IMR-90 (cell line): ENCODE results near the gene DPP6. TPM values are rescaled to one million over a fixed set of nuclear protein-coding genes. Genes with fewer than 3 reads are reported as not detected.

Experiments
- ATAC-seq: fragments of 200-7000 bp; cut with Tn5 transposase; 2 replicates; pipeline ENCODE4 v1.9.1; 2020; ENCODE audit warnings: low read depth, mild to moderate bottlenecking, moderate library complexity
- BruUV-seq: library from RNA; stranded (reverse); fragments of 400-500 nt; replicated peaks from 2 replicates; lab custom pipeline; 2021; lab: Mats Ljungman, UMichigan
- CTCF ChIA-PET: fragments of 300-600 bp; formaldehyde crosslinking; extraction: SDS; loops from one replicate; lab custom pipeline; 2021; ENCODE audit warnings: antibody characterized with exemption; lab: Yijun Ruan, JAX
- POLR2A ChIA-PET: fragments of 300-600 bp; sonication (Branson Sonifier 250); formaldehyde crosslinking; loops from one replicate; lab custom pipeline; 2022; ENCODE audit warnings: antibody characterized with exemption; ENCODE audit not compliant: unreplicated experiment; lab: Charles Lee
- DNase-seq: peaks from one replicate; pipeline ENCODE4 v3.0.0; 2013
- H2AFZ ChIP-seq: replicated peaks from 2 replicates; pipeline ENCODE3; 2013; ENCODE audit warnings: low read length, mild to moderate bottlenecking; ENCODE audit not compliant: poor library complexity
- H2AK5ac ChIP-seq: 2 replicates; pipeline ENCODE4 v1.6.1; 2013; ENCODE audit warnings: low read depth, low read length, inconsistent platforms
- H2AK9ac ChIP-seq: replicated peaks from 2 replicates; pipeline ENCODE3; 2013; ENCODE audit warnings: mild to moderate bottlenecking, low read depth, low read length, moderate library complexity; ENCODE audit not compliant: poor library complexity
- H2BK120ac ChIP-seq: 2 replicates; pipeline ENCODE4 v1.6.1; 2013; ENCODE audit warnings: low read depth, low read length, inconsistent platforms
- H2BK15ac ChIP-seq: 3 replicates; pipeline ENCODE4 v1.6.1; 2013; ENCODE audit warnings: low read depth, low read length, inconsistent platforms
- H2BK20ac ChIP-seq: 2 replicates; pipeline ENCODE4 v1.6.1; 2013; ENCODE audit warnings: low read depth, mild to moderate bottlenecking, inconsistent platforms, low read length, moderate library complexity
- H2BK5ac ChIP-seq: 2 replicates; pipeline ENCODE4 v1.6.1; 2013; ENCODE audit warnings: mild to moderate bottlenecking, low read depth, low read length, inconsistent platforms; ENCODE audit not compliant: poor library complexity, severe bottlenecking
- H3K14ac ChIP-seq: replicated peaks from 2 replicates; pipeline ENCODE4 v1.6.1; 2013; ENCODE audit warnings: low read depth, low read length, inconsistent platforms
- H3K18ac ChIP-seq: 2 replicates; pipeline ENCODE4 v1.6.1; 2013; ENCODE audit warnings: low read depth, low read length, control low read depth
- H3K23ac ChIP-seq: 2 replicates; pipeline ENCODE4 v1.6.1; 2013; ENCODE audit warnings: low read depth, low read length, inconsistent platforms
- H3K27ac ChIP-seq: 2 replicates; pipeline ENCODE4 v1.5.1; 2013; ENCODE audit warnings: mild to moderate bottlenecking, control low read depth, low read length; ENCODE audit not compliant: insufficient read depth
- H3K27me3 ChIP-seq: 2 replicates; pipeline ENCODE4 v1.6.1; 2013; ENCODE audit warnings: low read length; ENCODE audit not compliant: control insufficient read depth, insufficient read depth
- H3K36me3 ChIP-seq: 2 replicates; pipeline ENCODE4 v1.6.1; 2013; ENCODE audit warnings: low read length, mixed read lengths; ENCODE audit not compliant: control insufficient read depth, insufficient read depth
- H3K4ac ChIP-seq: 2 replicates; pipeline ENCODE4 v1.6.1; 2013; ENCODE audit warnings: low read depth, low read length, inconsistent platforms
- H3K4me1 ChIP-seq: 2 replicates; pipeline ENCODE4 v1.6.1; 2013; ENCODE audit warnings: low read length, mixed read lengths; ENCODE audit not compliant: control insufficient read depth, insufficient read depth
- H3K4me2 ChIP-seq: 2 replicates; pipeline ENCODE4 v1.6.1; 2013; ENCODE audit warnings: low read depth, mild to moderate bottlenecking, control low read depth, low read length, moderate library complexity
- H3K4me3 ChIP-seq: 2 replicates; pipeline ENCODE4 v1.5.1; 2013; ENCODE audit warnings: low read depth, mild to moderate bottlenecking, control low read depth, low read length, moderate library complexity; ENCODE audit not compliant: insufficient read depth
- H3K56ac ChIP-seq: 2 replicates; pipeline ENCODE4 v1.6.1; 2013; ENCODE audit warnings: low read length, inconsistent platforms; ENCODE audit not compliant: insufficient read depth; ENCODE audit errors: extremely low read depth
- H3K79me1 ChIP-seq, 2 experiments: 2 replicates each; pipeline ENCODE4 v1.6.1; 2013; ENCODE audit warnings: low read length in 2 of 2, inconsistent platforms in 1 of 2, low read depth in 1 of 2
- H3K9ac ChIP-seq: 2 replicates; pipeline ENCODE4 v1.6.1; 2013; ENCODE audit warnings: low read depth, low read length, control low read depth
- H3K9me1 ChIP-seq: 2 replicates; pipeline ENCODE4 v1.6.1; 2013; ENCODE audit warnings: low read length, inconsistent platforms; ENCODE audit not compliant: insufficient read depth
- H3K9me3 ChIP-seq: 2 replicates; pipeline ENCODE4 v1.6.1; 2013; ENCODE audit warnings: low read length; ENCODE audit not compliant: control insufficient read depth, insufficient read depth
- H4K20me1 ChIP-seq: 2 replicates; pipeline ENCODE4 v1.6.1; 2013; ENCODE audit warnings: low read length, inconsistent platforms; ENCODE audit not compliant: insufficient read depth
- H4K5ac ChIP-seq: 2 replicates; pipeline ENCODE4 v1.6.1; 2013; ENCODE audit warnings: mild to moderate bottlenecking, low read depth, low read length, control low read depth
- H4K8ac ChIP-seq, 2 experiments: 2 replicates each; pipeline ENCODE4 v1.6.1; 2013; ENCODE audit warnings: low read depth in 2 of 2, low read length in 2 of 2, control low read depth in 1 of 2, inconsistent platforms in 1 of 2
- H4K91ac ChIP-seq: 2 replicates; pipeline ENCODE4 v1.6.1; 2013; ENCODE audit warnings: low read depth, low read length, inconsistent platforms; ENCODE audit not compliant: insufficient read depth
- BHLHE40 ChIP-seq: fragments of 150-350 bp; IDR thresholded peaks from 2 replicates; pipeline ENCODE4 v1.6.1; 2016; ENCODE audit warnings: mild to moderate bottlenecking, low read depth, low read length
- CEBPB ChIP-seq: IDR thresholded peaks from 2 replicates; pipeline ENCODE4 v1.6.1; 2012; ENCODE audit warnings: low read depth, low read length, improper control_type of control experiment
- MAZ ChIP-seq: IDR thresholded peaks from 2 replicates; pipeline ENCODE4 v1.6.1; 2012; ENCODE audit warnings: low read depth, mild to moderate bottlenecking, low read length, improper control_type of control experiment, moderate library complexity, borderline replicate concordance
- MXI1 ChIP-seq: IDR thresholded peaks from 2 replicates; pipeline ENCODE4 v1.6.1; 2012; ENCODE audit warnings: low read depth, mild to moderate bottlenecking, low read length, moderate library complexity, borderline replicate concordance
- RAD21 ChIP-seq: IDR thresholded peaks from 2 replicates; pipeline ENCODE4 v1.6.1; 2012; ENCODE audit warnings: low read length, improper control_type of control experiment
- RFX5 ChIP-seq: IDR thresholded peaks from 2 replicates; pipeline ENCODE4 v1.8.0; 2012; ENCODE audit warnings: low read depth, mild to moderate bottlenecking, low read length, moderate library complexity
- SMC3 ChIP-seq: fragments of 150-350 bp; IDR thresholded peaks from 2 replicates; pipeline ENCODE4 v1.6.1; 2016; ENCODE audit warnings: low read depth, mild to moderate bottlenecking, antibody characterized with exemption, low read length, moderate library complexity
- WGBS, 2 experiments: methylation state at CpG; one replicate each; pipeline versions ENCODE4 v1.1.5 to v1.1.7; 2013; ENCODE audit warnings: missing lambda C conversion rate in 2 of 2; ENCODE audit not compliant: insufficient read length in 1 of 2; ENCODE audit errors: extremely low coverage in 2 of 2; 5-methylcytosine and 5-hydroxymethylcytosine counted together
- dilution Hi-C: fragments of 300-500 bp; cut with HindIII; formaldehyde crosslinking; loops from one replicate; pipeline ENCODE4 v1.14.3; 2018; ENCODE audit warnings: low sequenced_read_pairs; ENCODE audit not compliant: unreplicated experiment
- in situ Hi-C: fragments of 300-500 bp; cut with MboI; formaldehyde crosslinking; loops from 3 replicates; pipeline ENCODE4 v1.14.3; 2019; ENCODE audit warnings: low sequenced_read_pairs, inconsistent platforms, mixed read lengths
- intact Hi-C: fragments of 100-400 bp; cut with micrococcal nuclease; formaldehyde crosslinking; loops from 2 replicates; pipeline ENCODE4 v1.10.0; 2022
- polyA plus RNA-seq, 3 experiments: library from polyadenylated mRNA; depleted of rRNA; stranded (reverse); fragments of >200 nt; gene quantifications; 2 replicates each; pipeline ENCODE4 v1.2.3, GENCODE V29; 2012; ENCODE audit warnings: low replicate concordance in 1 of 3
- total RNA-seq: library from RNA; depleted of rRNA; stranded (reverse); fragments of >200 nt; gene quantifications from 2 replicates; pipeline ENCODE4 v1.2.3, GENCODE V29; 2012
- TF ChIP-seq, protein P1 (sequence below): fragments of 150-350 bp; IDR thresholded peaks from 2 replicates; pipeline ENCODE4 v1.6.1; 2016; ENCODE audit warnings: low read depth, mild to moderate bottlenecking, low read length, moderate library complexity, borderline replicate concordance
- TF ChIP-seq, protein P2 (sequence below): conservative IDR thresholded peaks from 2 replicates; pipeline ENCODE4 v1.5.1; 2012; ENCODE audit warnings: mild to moderate bottlenecking, low read depth, low read length, improper control_type of control experiment
- TF ChIP-seq, protein P3 (sequence below): fragments of 150-350 bp; IDR thresholded peaks from 2 replicates; pipeline ENCODE4 v1.6.1; 2017; ENCODE audit warnings: mild to moderate bottlenecking, antibody characterized with exemption, low read length, low read depth

The DPP6 gene
- total and polyA plus RNA-seq, 2 of the 4 experiments (the other 2 are of a cell fraction): not detected

DNA sequence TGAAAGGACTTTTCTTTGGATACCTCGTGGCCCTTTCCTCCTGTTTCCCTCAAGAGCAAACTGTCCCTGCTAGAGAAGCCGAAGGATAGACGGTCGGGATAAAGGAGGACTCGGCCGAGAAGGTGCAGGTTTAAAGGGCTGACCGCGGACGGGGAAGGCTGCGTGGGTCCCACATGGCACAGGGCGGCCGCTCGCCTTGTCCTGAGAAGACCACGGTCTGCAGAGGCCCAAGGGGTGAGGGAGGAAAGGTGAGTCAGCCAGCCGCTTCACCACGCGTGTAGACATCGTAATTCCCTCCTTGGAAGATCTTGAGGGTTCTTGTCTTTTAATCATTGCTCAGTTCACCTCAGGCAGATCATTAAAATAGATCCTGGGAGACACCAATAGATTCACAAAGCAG, 253.8 kb downstream of the DPP6 start:
- POLR2A ChIA-PET: no interaction called here
- dilution Hi-C loops: no loop called here

More for the DNA sequence above, 253.8 kb downstream of the DPP6 start:
- Histone ChIP-seq H3K9ac (no peak overlapping the region), H4K20me1 (no peaks in the 10 kb centered on the region), H3K36me3 (no peaks in the 10 kb centered on the region), H3K23ac (no peak overlapping the region), H2AK9ac (no peak overlapping the region), H3K4me3 (no peak overlapping the region), H3K4me1 (no peaks in the 10 kb centered on the region), H2BK120ac (no peak overlapping the region), H2AFZ (no peak overlapping the region), H3K27ac (no peak overlapping the region), H3K9me1 (no peaks in the 10 kb centered on the region), H2BK20ac (no peak overlapping the region), H3K4ac (no peak overlapping the region), H2BK5ac (no peak overlapping the region), H3K4me2 (no peak overlapping the region), H2BK15ac (no peak overlapping the region), H3K9me3 (peaks cover 36% of the 10 kb centered on the region), H3K79me1 (no peaks in the 10 kb centered on the region), H4K91ac (no peak overlapping the region), H3K18ac (no peak overlapping the region), H3K27me3 (no peaks in the 10 kb centered on the region), H4K8ac (no peak overlapping the region), H2AK5ac (no peak overlapping the region), H3K14ac (no peak overlapping the region), H3K56ac (no peak overlapping the region), H4K5ac (no peak overlapping the region)
- TF ChIP-seq RAD21 (no peak), SMC3 (no peak), BHLHE40 (no peak), MXI1 (no peak), MAZ (no peak), CEBPB (no peak), RFX5 (no peak)
- TF ChIP-seq, protein P1, sequence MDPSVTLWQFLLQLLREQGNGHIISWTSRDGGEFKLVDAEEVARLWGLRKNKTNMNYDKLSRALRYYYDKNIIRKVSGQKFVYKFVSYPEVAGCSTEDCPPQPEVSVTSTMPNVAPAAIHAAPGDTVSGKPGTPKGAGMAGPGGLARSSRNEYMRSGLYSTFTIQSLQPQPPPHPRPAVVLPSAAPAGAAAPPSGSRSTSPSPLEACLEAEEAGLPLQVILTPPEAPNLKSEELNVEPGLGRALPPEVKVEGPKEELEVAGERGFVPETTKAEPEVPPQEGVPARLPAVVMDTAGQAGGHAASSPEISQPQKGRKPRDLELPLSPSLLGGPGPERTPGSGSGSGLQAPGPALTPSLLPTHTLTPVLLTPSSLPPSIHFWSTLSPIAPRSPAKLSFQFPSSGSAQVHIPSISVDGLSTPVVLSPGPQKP: no peak
- TF ChIP-seq, protein P2, sequence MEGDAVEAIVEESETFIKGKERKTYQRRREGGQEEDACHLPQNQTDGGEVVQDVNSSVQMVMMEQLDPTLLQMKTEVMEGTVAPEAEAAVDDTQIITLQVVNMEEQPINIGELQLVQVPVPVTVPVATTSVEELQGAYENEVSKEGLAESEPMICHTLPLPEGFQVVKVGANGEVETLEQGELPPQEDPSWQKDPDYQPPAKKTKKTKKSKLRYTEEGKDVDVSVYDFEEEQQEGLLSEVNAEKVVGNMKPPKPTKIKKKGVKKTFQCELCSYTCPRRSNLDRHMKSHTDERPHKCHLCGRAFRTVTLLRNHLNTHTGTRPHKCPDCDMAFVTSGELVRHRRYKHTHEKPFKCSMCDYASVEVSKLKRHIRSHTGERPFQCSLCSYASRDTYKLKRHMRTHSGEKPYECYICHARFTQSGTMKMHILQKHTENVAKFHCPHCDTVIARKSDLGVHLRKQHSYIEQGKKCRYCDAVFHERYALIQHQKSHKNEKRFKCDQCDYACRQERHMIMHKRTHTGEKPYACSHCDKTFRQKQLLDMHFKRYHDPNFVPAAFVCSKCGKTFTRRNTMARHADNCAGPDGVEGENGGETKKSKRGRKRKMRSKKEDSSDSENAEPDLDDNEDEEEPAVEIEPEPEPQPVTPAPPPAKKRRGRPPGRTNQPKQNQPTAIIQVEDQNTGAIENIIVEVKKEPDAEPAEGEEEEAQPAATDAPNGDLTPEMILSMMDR: no peak
- TF ChIP-seq, protein P3, sequence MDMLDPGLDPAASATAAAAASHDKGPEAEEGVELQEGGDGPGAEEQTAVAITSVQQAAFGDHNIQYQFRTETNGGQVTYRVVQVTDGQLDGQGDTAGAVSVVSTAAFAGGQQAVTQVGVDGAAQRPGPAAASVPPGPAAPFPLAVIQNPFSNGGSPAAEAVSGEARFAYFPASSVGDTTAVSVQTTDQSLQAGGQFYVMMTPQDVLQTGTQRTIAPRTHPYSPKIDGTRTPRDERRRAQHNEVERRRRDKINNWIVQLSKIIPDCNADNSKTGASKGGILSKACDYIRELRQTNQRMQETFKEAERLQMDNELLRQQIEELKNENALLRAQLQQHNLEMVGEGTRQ: no peak
- ATAC-seq (no peak), DNase-seq (no peak)
- intact Hi-C loops: no loop called here
- CTCF ChIA-PET: no interaction called here
- BruUV-seq: no TSS peak
- 75% methylated on average over 13 of the region's 18 CpGs; no CpG with 5 or more reads in 1 of the 2 experiments for WGBS, 2 experiments
- in situ Hi-C loops: no loop called here
